ENCODE data around the gene ATG101. TPM values are rescaled to one million over a fixed set of nuclear protein-coding genes. Genes with fewer than 3 reads are reported as not detected.
"Not testable (repeated sequence)": the region's sequence is repeated elsewhere in the genome, so short reads cannot be mapped to it uniquely, and the experiment has no call there.

Gene ATG101
- total RNA-seq, 4 donors from 2014 or later: 36.7 to 60.2 (median 52.6) TPM

GRCh38 chr12:52096332-52097044, 26.7 kb downstream of the ATG101 start:
- H3K4me3 ChIP-seq: no peak overlapping the region
- no peak overlapping the region for H3K27ac ChIP-seq
- peaks cover 60% of the 10 kb centered on the region for H3K27me3 ChIP-seq
- no peaks in the 10 kb centered on the region for H3K9me3 ChIP-seq
- H3K4me1 ChIP-seq: no peaks in the 10 kb centered on the region
- no peak for ATAC-seq
- WGBS, 2 donors (ENCODE audit: low coverage in 1 of 2): 91 to 92% methylated on average over 13 to 15 of the region's 15 CpGs
- no peaks in the 10 kb centered on the region for H3K36me3 ChIP-seq
- TF ChIP-seq CTCF (IDR thresholded peaks at IDR 0.05) (no peak), EP300 (IDR thresholded peaks at IDR 0.05) (no peak), POLR2AphosphoS5 (IDR thresholded peaks at IDR 0.05) (no peak), POLR2A (IDR thresholded peaks at IDR 0.05) (no peak)

DNA sequence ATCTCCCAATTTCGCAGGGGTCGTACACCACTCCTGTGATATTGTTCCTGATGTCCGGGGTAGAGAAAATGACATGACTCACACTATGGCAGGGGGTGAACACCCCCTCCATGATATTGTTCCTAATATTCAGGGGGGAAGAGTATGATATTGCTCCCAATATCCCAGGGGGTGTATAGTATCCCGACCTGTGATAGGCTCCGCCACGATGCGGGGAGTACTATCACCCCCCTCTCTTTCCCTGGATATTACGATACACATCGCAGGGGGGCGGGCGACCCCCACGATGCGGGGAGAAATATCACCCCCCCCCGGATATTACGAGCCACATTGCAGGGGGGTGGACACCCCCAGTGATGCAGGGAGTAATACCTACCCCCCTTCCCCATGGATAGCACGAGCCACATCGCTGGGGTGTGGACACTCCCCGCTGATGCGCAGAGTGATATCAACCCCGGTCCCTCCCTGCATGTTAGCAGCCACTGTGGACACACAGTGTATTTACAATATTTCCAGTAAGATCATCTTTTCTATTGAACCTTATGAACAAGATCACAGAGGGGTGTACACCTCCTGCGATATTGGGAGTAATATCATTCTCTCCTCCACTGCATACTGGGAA, 27.4 kb downstream of the ATG101 start:
- 77 to 80% methylated on average over 3 to 18 of the region's 21 CpGs for whole genome bisulfite sequencing, 2 donors (ENCODE audit: low coverage in 1 of 2)
- H3K27ac ChIP-seq: no peak overlapping the region
- no peaks in the 10 kb centered on the region for H3K4me1 ChIP-seq
- peaks cover 65% of the 10 kb centered on the region for H3K27me3 ChIP-seq
- H3K9me3 ChIP-seq: no peaks in the 10 kb centered on the region
- no peaks in the 10 kb centered on the region for H3K36me3 ChIP-seq
- ATAC-seq: no peak
- no peak for TF ChIP-seq POLR2AphosphoS5 (IDR thresholded peaks at IDR 0.05)
- TF ChIP-seq CTCF (IDR thresholded peaks at IDR 0.05): no peak
- TF ChIP-seq EP300 (IDR thresholded peaks at IDR 0.05): no peak
- TF ChIP-seq POLR2A (IDR thresholded peaks at IDR 0.05): no peak
- no peak overlapping the region for H3K4me3 ChIP-seq

- not testable (repeated sequence) for H3K4me3 ChIP-seq, H3K9me3 ChIP-seq, H3K4me1 ChIP-seq, H3K27ac ChIP-seq, ATAC-seq, H3K36me3 ChIP-seq
- H3K27me3 ChIP-seq: peaks cover 62% of the 10 kb centered on the region
- WGBS, 2 donors (ENCODE audit: low coverage in 1 of 2): 33 to 79% methylated on average over 3 to 6 of the region's 10 CpGs
Observed at GRCh38 chr12:52104431-52105089, 34.8 kb downstream of the ATG101 start.

DNA sequence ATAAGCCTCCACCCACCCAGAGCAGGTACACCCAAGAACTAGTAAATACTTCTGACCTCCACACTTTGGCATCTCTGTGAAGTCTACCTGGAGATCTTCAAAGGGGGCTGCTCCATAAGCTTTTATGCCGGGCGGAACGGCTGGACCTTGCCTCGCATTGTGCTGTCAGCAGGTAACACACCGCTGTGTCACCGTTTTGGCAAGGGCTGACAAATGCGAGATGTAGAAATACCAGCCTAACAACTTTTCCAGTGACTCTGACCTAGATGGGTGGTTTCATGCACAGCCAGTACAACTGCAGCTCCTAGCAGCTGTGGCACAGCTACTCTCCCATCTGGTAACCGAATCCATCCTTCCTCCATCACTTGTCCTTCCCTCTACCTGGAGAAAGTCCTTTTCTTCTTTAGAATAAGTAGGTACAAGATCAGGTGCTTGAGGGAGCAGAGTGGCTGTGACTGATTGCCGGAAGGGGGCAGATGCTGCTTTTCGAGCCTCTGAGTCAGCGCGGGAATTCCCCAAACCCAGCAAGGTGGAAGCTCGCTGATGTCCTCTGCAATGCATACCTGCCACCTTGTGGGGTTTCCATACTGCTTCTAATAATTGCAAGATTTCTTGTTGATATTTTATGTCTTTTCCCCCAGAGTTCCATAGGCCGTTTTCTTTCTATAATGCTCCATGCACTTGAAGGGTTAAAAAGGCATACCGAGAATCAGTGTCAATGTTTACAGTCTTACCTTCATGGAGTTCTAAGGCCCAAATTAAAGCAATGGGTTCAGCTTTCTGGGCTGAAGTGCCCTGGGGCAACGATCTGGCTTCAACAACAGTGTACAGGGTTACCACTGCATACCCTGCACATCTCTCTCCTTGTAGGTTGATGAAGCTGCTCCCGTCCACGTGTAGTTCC, 46.7 kb downstream of the ATG101 start:
- H3K36me3 ChIP-seq, ATAC-seq, H3K4me3 ChIP-seq, H3K9me3 ChIP-seq, H3K4me1 ChIP-seq, H3K27ac ChIP-seq: not testable (repeated sequence)
- H3K27me3 ChIP-seq: peaks cover 60% of the 10 kb centered on the region
- 47 to 64% methylated on average over 8 to 14 of the region's 18 CpGs for WGBS, 2 donors (ENCODE audit: low coverage in 1 of 2)

- not testable (repeated sequence) for H3K27ac ChIP-seq
- H3K27me3 ChIP-seq: peaks cover 66% of the 10 kb centered on the region
Observed at GRCh38 chr12:52117806-52118475, 48.2 kb downstream of the ATG101 start.

More at GRCh38 chr12:52117806-52118475, 48.2 kb downstream of the ATG101 start:
- H3K9me3 ChIP-seq, H3K36me3 ChIP-seq, H3K4me3 ChIP-seq, ATAC-seq: not testable (repeated sequence)
- 81 to 88% methylated on average over 7 to 14 of the region's 20 CpGs for WGBS, 2 donors (ENCODE audit: low coverage in 1 of 2)
- H3K4me1 ChIP-seq: peaks cover 0 to 11% (median 3%) of the 10 kb centered on the region in 3 donors

Measured in gastroesophageal sphincter (tissue), 4 donors.